SK-N-MC (cell line): Measurements from ENCODE around the gene HTR2A.
"Not testable (repeated sequence)": the region's sequence is repeated elsewhere in the genome, so short reads cannot be mapped to it uniquely, and the experiment has no call there.

Source experiments
- DNase-seq: peaks from one replicate; pipeline ENCODE4 v3.0.0-alpha.2; 2011; ENCODE audit warnings: low read depth, low spot score
- H3K27ac ChIP-seq: fragments of 200-600 bp; sonication (generic); 2 replicates; pipeline ENCODE4 v1.5.1; 2016; ENCODE audit warnings: mixed run types
- H3K36me3 ChIP-seq: fragments of 200-600 bp; sonication (generic); 2 replicates; pipeline ENCODE4 v1.6.1; 2017; ENCODE audit warnings: antibody characterized with exemption, low read length, mixed read lengths; ENCODE audit not compliant: insufficient read depth
- H3K4me3 ChIP-seq: fragments of 200-600 bp; sonication (generic); 2 replicates; pipeline ENCODE4 v1.5.1; 2016
- H3K9ac ChIP-seq: fragments of 200-600 bp; sonication (generic); 2 replicates; pipeline ENCODE4 v1.8.0; 2017; ENCODE audit warnings: mixed run types, mixed read lengths; ENCODE audit not compliant: insufficient read length
- H3K9me3 ChIP-seq: fragments of 200-600 bp; sonication (generic); 2 replicates; pipeline ENCODE4 v1.6.1; 2017; ENCODE audit warnings: low read depth, mild to moderate bottlenecking, antibody characterized with exemption, low read length, moderate library complexity, mixed read lengths
- EZH2 ChIP-seq: fragments of 200-600 bp; sonication (generic); IDR thresholded peaks from one replicate; pipeline ENCODE4 v1.6.1; 2017; ENCODE audit warnings: antibody characterized with exemption
- FOXP2 ChIP-seq: optimal IDR thresholded peaks from 2 replicates; pipeline ENCODE3; 2011; ENCODE audit warnings: mild to moderate bottlenecking, moderate library complexity; ENCODE audit not compliant: insufficient read depth; ENCODE audit errors: extremely low read length, control extremely low read depth
- POLR2AphosphoS5 ChIP-seq: IDR thresholded peaks from 2 replicates; pipeline ENCODE4 v1.6.1; 2012; ENCODE audit warnings: mild to moderate bottlenecking, low read depth, low read length, borderline replicate concordance

The HTR2A gene

DNA sequence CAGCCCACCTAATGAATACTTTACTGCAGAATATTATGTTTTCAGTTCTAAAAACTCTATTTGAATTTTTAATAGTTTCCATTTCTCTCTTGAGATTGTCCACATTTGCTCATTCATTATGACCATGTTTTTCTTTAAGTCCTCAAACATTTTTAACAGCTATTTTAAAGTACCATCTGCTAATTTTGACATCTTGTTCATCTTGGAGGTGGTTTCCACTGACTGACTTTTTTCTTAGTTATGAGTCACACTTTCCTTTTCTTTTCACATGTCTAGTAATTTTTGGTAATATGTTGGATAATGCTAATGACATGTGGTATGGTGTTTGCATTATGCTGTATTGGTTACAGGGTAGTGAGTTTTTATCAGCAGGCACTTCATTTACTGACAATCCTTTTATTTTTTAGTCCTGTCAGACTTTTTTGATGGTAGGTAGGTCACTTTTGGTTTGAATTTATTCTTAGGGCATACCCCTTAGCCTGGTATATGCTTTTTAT lies 84.5 kb downstream of the HTR2A start:
- Histone ChIP-seq H3K36me3 (no peaks in the 10 kb centered on the region), H3K9me3 (no peaks in the 10 kb centered on the region), H3K27ac (no peak overlapping the region), H3K4me3 (no peak overlapping the region), H3K9ac (no peak overlapping the region)
- TF ChIP-seq EZH2 (no peak), FOXP2 (no peak), POLR2AphosphoS5 (no peak)
- DNase-seq = no peak

DNA sequence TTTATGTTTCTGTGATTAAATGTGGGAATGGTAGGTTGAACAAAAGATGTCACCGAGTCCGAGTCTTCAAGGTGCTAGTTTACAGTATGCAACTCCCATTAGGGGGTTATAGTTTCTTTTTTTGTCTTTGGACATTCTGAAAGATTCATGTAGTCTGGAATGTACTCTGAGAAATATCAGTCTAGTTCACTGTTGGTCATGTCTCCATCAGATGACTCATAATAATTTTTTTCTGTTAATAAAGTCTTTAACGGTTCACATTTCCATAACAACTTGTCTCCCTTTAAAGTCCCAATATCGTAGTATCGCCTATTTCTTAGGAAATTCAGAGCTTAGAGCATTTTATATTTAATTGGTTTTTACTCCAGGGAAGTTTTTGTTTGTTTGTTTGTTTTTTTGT lies 86.4 kb downstream of the HTR2A start:
- Histone ChIP-seq H3K9me3 (no peaks in the 10 kb centered on the region), H3K4me3 (no peak overlapping the region), H3K9ac (no peak overlapping the region), H3K27ac (no peak overlapping the region), H3K36me3 (no peaks in the 10 kb centered on the region)
- TF ChIP-seq POLR2AphosphoS5 = no peak
- no peak for TF ChIP-seq EZH2
- TF ChIP-seq FOXP2 = no peak
- DNase-seq = no peak

DNA sequence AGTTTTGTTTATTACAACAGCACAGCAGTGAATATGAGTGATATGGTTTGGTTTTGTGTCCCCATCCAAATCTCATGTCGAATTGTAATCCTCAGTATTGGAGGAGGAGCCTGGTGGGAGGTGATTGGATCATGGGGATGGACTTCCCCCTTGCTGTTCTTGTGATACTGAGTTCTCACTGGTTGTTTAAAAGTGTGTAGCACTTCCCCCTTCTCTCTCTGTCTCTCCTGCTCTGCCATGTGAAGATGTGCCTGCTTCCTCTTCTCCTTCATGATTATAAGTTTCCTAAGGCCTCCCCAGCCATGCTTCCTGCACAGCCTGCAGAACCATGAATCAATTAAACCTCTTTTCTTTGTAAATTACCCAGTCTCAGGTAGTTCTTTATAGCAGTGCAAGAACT lies 91.9 kb downstream of the HTR2A start:
- not testable (repeated sequence) for H3K9me3 ChIP-seq, DNase-seq, H3K27ac ChIP-seq, H3K4me3 ChIP-seq, H3K9ac ChIP-seq, H3K36me3 ChIP-seq

DNA sequence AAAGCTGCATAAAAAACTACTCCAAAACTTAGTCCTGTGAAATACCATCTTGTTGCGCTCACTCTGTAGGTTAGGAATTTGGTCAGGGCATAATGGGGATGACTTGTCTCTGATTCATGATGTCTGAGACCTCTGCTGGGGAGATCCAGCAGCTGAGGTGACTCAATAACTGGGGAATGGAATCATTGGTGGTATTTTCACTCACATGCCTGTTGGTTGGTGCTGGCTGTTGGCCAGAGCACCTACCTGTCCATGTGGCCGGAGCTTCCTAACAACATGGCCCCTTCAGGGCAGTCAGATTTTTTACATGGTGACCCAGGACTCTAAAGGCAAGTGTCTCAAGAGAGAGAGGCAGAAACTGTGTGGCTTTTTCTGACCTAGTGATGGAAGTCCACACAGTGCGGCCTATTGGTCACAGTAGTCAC lies 92.5 kb downstream of the HTR2A start:
- H3K9me3 ChIP-seq = no peaks in the 10 kb centered on the region
- no peak for TF ChIP-seq POLR2AphosphoS5
- no peak for TF ChIP-seq EZH2
- no peak for TF ChIP-seq FOXP2
- no peak overlapping the region for H3K27ac ChIP-seq
- no peaks in the 10 kb centered on the region for H3K36me3 ChIP-seq
- no peak overlapping the region for H3K4me3 ChIP-seq
- no peak overlapping the region for H3K9ac ChIP-seq
- DNase-seq = no peak

DNA sequence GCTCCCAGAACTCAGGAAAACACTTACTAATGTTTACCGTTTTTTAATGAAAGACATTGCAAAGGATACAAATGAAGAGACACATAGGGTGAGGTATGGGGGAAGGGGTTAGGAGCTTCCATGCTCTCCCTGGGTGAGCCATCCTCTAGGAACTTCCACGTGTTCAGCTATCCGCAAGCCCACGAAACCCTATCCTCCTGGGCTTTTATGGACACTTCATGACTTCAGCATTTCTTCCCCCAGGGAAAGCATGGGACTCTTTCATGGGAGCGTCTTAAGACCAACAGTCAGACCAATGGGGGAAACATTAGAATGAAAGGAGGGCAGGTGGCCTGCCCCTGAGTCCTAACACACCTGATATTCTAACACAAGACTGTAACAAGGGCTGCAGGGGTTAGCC lies 93.3 kb downstream of the HTR2A start:
- Histone ChIP-seq H3K27ac (no peak overlapping the region), H3K4me3 (no peak overlapping the region), H3K9ac (no peak overlapping the region), H3K9me3 (no peaks in the 10 kb centered on the region), H3K36me3 (no peaks in the 10 kb centered on the region)
- DNase-seq = no peak
- TF ChIP-seq POLR2AphosphoS5 (no peak), FOXP2 (no peak), EZH2 (no peak)

DNA sequence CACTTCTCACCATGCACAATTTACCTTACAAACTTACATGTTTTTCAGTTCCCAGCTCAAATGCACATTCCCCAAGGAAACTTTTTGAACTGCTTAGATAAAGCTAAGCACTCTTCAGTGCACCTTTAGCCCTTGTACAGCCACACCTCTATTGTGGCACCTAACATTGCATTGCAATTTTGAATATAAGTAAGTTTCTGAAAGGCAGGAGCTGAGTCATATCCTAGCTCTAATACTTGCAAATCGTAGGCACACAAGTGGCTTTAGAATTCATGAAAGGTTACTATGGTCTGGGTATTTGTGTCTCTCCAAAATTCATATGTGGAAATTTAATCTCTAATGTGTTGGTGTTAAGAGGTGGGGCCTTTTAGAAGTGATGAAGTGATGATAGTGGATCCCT lies 95.0 kb downstream of the HTR2A start:
- H3K36me3 ChIP-seq = no peaks in the 10 kb centered on the region
- H3K9ac ChIP-seq = no peak overlapping the region
- no peak overlapping the region for H3K27ac ChIP-seq
- H3K4me3 ChIP-seq = no peak overlapping the region
- TF ChIP-seq POLR2AphosphoS5 = no peak
- TF ChIP-seq EZH2 = no peak
- TF ChIP-seq FOXP2 = no peak
- no peak for DNase-seq
- no peaks in the 10 kb centered on the region for H3K9me3 ChIP-seq

- Histone ChIP-seq H3K9me3 (no peaks in the 10 kb centered on the region), H3K36me3 (peaks cover 3% of the 10 kb centered on the region; the same call in 1 of the 2 replicates), H3K4me3 (no peak overlapping the region), H3K27ac (no peak overlapping the region), H3K9ac (no peak overlapping the region)
- no peak for DNase-seq
- no peak for TF ChIP-seq POLR2AphosphoS5
- TF ChIP-seq EZH2 = no peak
- TF ChIP-seq FOXP2 = no peak
These were observed 97.7 kb downstream of the HTR2A start for GRCh38 chr13:46799139-46799538.

DNA sequence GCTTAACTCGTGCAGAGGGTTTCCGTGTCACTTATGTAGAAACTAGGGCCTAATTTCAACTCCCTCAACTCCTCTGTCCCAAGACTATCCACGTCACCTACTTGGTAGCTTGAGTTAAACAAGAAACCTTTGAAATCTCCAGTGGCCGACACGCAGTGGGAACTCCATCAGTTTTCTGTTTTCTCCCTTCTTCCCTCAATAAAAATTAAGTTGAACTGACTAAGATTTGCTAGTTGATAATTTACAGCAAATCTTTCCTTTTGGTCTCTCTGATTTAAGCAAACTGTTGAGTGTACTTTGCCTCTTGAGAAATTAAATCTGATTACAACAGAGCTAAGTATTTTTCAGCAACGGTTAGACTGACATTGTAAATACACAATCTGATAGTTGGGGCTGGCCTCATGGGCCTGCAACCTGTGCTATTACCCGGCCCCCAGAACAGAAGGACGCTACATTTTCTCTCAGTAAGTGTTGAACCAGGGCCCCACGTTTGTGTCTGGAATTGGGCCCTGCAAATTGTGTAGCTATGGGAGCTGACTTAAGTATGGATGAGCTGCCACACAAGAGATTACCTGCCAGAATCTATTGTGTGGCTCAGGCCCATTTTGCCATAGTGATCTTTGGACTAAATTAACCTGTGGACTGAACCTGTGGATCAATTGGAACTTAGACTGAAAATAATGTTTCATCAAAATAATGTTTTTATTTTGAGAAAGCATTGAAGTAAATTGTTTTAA lies 99.2 kb downstream of the HTR2A start:
- DNase-seq = no peak
- Histone ChIP-seq H3K4me3 (peak overlapping the region; percentile 98), H3K9me3 (no peaks in the 10 kb centered on the region), H3K36me3 (peaks cover 10% of the 10 kb centered on the region; the same call in 1 of the 2 replicates), H3K27ac (peak overlapping the region; percentile 52), H3K9ac (peak overlapping the region; percentile 98)
- TF ChIP-seq FOXP2 = no peak
- no peak for TF ChIP-seq POLR2AphosphoS5
- TF ChIP-seq EZH2 = no peak
